ENCODE data around the gene IZUMO4. TPM values are rescaled to one million over a fixed set of nuclear protein-coding genes. Genes with fewer than 3 reads are reported as not detected.

Gene IZUMO4
- total and polyA plus RNA-seq, 10 of the 15 experiments (the other 5 are each of a cell fraction or from before 2014, with no cell fraction given) = 0.53 to 27.1 (median 7.5) TPM

DNA sequence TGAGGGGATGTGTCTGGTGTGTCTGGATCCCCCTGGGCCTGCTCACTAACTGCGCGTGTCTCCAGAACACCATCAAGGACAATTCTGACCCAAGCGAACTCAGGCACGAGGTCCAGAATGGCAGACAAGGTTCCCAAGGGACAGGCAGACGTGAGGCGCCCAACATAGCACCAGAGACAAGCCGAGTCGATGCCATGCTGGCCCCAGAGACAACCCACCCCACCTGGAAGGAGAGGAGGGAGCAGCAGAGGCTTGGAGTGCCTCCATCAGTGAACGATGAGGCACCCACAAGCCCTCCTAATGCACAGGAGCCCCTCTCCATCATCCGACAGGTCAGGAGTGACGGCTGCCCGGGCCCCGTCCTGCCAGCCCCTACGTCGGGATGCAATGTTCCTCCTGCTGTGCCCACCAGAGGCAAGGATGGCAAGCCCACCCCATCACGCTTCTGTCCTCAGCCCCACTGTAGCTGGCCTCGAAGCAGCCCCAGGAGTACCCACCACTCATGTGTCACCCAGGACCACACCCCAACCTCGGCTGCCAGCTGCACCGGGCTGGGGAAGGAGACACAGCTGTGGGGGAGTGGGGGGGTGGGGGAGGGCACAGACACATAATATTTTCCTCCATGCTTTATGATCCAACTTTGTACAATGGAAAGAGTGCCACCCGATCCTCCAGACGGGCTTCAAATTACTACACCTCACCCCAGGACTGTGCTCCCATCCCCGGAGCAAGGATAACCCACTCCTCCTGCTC, 42.8 kb downstream of the IZUMO4 start (continued):
- TF ChIP-seq, protein P1, sequence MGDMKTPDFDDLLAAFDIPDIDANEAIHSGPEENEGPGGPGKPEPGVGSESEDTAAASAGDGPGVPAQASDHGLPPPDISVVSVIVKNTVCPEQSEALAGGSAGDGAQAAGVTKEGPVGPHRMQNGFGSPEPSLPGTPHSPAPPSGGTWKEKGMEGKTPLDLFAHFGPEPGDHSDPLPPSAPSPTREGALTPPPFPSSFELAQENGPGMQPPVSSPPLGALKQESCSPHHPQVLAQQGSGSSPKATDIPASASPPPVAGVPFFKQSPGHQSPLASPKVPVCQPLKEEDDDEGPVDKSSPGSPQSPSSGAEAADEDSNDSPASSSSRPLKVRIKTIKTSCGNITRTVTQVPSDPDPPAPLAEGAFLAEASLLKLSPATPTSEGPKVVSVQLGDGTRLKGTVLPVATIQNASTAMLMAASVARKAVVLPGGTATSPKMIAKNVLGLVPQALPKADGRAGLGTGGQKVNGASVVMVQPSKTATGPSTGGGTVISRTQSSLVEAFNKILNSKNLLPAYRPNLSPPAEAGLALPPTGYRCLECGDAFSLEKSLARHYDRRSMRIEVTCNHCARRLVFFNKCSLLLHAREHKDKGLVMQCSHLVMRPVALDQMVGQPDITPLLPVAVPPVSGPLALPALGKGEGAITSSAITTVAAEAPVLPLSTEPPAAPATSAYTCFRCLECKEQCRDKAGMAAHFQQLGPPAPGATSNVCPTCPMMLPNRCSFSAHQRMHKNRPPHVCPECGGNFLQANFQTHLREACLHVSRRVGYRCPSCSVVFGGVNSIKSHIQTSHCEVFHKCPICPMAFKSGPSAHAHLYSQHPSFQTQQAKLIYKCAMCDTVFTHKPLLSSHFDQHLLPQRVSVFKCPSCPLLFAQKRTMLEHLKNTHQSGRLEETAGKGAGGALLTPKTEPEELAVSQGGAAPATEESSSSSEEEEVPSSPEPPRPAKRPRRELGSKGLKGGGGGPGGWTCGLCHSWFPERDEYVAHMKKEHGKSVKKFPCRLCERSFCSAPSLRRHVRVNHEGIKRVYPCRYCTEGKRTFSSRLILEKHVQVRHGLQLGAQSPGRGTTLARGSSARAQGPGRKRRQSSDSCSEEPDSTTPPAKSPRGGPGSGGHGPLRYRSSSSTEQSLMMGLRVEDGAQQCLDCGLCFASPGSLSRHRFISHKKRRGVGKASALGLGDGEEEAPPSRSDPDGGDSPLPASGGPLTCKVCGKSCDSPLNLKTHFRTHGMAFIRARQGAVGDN (IDR thresholded peaks at IDR 0.05) = no peak
- TF ChIP-seq FOXM1 (IDR thresholded peaks at IDR 0.05; ENCODE audit: low read depth, low read length) (no peak), CREM (IDR thresholded peaks at IDR 0.05; ENCODE audit: low read depth) (no peak), SIN3A (IDR thresholded peaks at IDR 0.05; ENCODE audit: low read depth, low read length) (no peak), POLR2AphosphoS2 (IDR thresholded peaks at IDR 0.05; ENCODE audit: low read depth, low read length) (no peak), MYC (IDR thresholded peaks at IDR 0.05; ENCODE audit: insufficient read depth, insufficient read length, insufficient replicate concordance, low read length, severe bottlenecking) (no peak), NFYB (IDR thresholded peaks at IDR 0.05; ENCODE audit: insufficient read depth, low read depth, low read length) (no peak), ZNF622 (IDR thresholded peaks at IDR 0.05) (no peak), ATF7 (IDR thresholded peaks at IDR 0.05; ENCODE audit: low read depth) (no peak)
- TF ChIP-seq, protein P2, sequence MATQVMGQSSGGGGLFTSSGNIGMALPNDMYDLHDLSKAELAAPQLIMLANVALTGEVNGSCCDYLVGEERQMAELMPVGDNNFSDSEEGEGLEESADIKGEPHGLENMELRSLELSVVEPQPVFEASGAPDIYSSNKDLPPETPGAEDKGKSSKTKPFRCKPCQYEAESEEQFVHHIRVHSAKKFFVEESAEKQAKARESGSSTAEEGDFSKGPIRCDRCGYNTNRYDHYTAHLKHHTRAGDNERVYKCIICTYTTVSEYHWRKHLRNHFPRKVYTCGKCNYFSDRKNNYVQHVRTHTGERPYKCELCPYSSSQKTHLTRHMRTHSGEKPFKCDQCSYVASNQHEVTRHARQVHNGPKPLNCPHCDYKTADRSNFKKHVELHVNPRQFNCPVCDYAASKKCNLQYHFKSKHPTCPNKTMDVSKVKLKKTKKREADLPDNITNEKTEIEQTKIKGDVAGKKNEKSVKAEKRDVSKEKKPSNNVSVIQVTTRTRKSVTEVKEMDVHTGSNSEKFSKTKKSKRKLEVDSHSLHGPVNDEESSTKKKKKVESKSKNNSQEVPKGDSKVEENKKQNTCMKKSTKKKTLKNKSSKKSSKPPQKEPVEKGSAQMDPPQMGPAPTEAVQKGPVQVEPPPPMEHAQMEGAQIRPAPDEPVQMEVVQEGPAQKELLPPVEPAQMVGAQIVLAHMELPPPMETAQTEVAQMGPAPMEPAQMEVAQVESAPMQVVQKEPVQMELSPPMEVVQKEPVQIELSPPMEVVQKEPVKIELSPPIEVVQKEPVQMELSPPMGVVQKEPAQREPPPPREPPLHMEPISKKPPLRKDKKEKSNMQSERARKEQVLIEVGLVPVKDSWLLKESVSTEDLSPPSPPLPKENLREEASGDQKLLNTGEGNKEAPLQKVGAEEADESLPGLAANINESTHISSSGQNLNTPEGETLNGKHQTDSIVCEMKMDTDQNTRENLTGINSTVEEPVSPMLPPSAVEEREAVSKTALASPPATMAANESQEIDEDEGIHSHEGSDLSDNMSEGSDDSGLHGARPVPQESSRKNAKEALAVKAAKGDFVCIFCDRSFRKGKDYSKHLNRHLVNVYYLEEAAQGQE (IDR thresholded peaks at IDR 0.05; ENCODE audit: low read depth, low read length) = no peak

Measured in GM12878 (cell line).